Caco-2 (cell line): ENCODE results near the gene ZNF222. TPM values are rescaled to one million over a fixed set of nuclear protein-coding genes. Genes with fewer than 3 reads are reported as not detected.
A peak's percentile ranks its signal among the peaks of the same experiment; 100 is the strongest.

ENCODE experiments used
- BruUV-seq: library from RNA; stranded (reverse); fragments of 400-500 nt; replicated peaks from 2 replicates; lab custom pipeline; 2021; lab: Mats Ljungman, UMichigan
- CTCF ChIA-PET: fragments of 300-600 bp; sonication (Branson Sonifier 250); formaldehyde crosslinking; loops from one replicate; lab custom pipeline; 2022; ENCODE audit warnings: antibody characterized with exemption; lab: Charles Lee
- POLR2A ChIA-PET: fragments of 300-600 bp; sonication (Branson Sonifier 250); formaldehyde crosslinking; loops from one replicate; lab custom pipeline; 2022; ENCODE audit warnings: antibody characterized with exemption; lab: Charles Lee
- DNase-seq, 2 experiments: peaks; one replicate each; pipeline versions ENCODE4 v3.0.0 to v3.0.0-alpha.2; 2020 to 2022
- H3K27me3 ChIP-seq: replicated peaks from 2 replicates; pipeline ENCODE4 v1.6.0; 2011; ENCODE audit warnings: low read length; ENCODE audit not compliant: control insufficient read depth, insufficient read depth
- H3K36me3 ChIP-seq: 2 replicates; pipeline ENCODE4 v1.5.1; 2011; ENCODE audit warnings: low read length; ENCODE audit not compliant: control insufficient read depth, insufficient read depth
- H3K4me1 ChIP-seq: fragments of 250-450 bp; sonication (Bioruptor Pico); 2 replicates; pipeline ENCODE4 v1.5.1; 2020; ENCODE audit warnings: mild to moderate bottlenecking
- H3K4me3 ChIP-seq: 2 replicates; pipeline ENCODE4 v1.5.1; 2011; ENCODE audit warnings: low read depth, mild to moderate bottlenecking, control low read depth, low read length
- H3K9me3 ChIP-seq: fragments of 250-450 bp; sonication (Bioruptor Pico); 2 replicates; pipeline ENCODE4 v1.5.1; 2020; ENCODE audit warnings: mild to moderate bottlenecking, moderate library complexity
- H3K27ac Mint-ChIP-seq: one replicate; pipeline ENCODE4 v1.8.0; 2022; ENCODE audit warnings: mixed read lengths; ENCODE audit not compliant: unreplicated experiment
- H3K27me3 Mint-ChIP-seq: one replicate; pipeline ENCODE4 v1.8.0; 2022; ENCODE audit warnings: mixed read lengths; ENCODE audit not compliant: insufficient read depth, unreplicated experiment
- H3K36me3 Mint-ChIP-seq: one replicate; pipeline ENCODE4 v1.8.0; 2022; ENCODE audit warnings: mild to moderate bottlenecking, mixed read lengths; ENCODE audit not compliant: insufficient read depth, unreplicated experiment
- H3K4me1 Mint-ChIP-seq: one replicate; pipeline ENCODE4 v1.8.0; 2022; ENCODE audit warnings: low read depth, mixed read lengths; ENCODE audit not compliant: unreplicated experiment
- H3K4me3 Mint-ChIP-seq: one replicate; pipeline ENCODE4 v1.8.0; 2022; ENCODE audit warnings: mild to moderate bottlenecking, moderate library complexity, mixed read lengths; ENCODE audit not compliant: unreplicated experiment
- H3K9me3 Mint-ChIP-seq: one replicate; pipeline ENCODE4 v1.8.0; 2022; ENCODE audit warnings: mixed read lengths; ENCODE audit not compliant: unreplicated experiment
- CTCF ChIP-seq, 2 experiments: fragments of 200-600 bp in 1 of 2; IDR thresholded peaks; 1 replicate in 1 of 2; 2 replicates in 1 of 2; pipeline versions ENCODE4 v1.5.1 to v1.8.0; 2011 to 2022; ENCODE audit warnings: antibody characterized with exemption in 1 of 2, control low read depth in 1 of 2, inconsistent platforms in 1 of 2, low read depth in 1 of 2, low read length in 1 of 2, mild to moderate bottlenecking in 1 of 2, moderate library complexity in 1 of 2; ENCODE audit not compliant: insufficient read depth in 1 of 2, severe bottlenecking in 1 of 2, unreplicated experiment in 1 of 2
- intact Hi-C: fragments of 100-400 bp; cut with micrococcal nuclease; formaldehyde crosslinking; loops from one replicate; pipeline ENCODE4 v1.10.0; 2022; ENCODE audit not compliant: unreplicated experiment
- total RNA-seq: library from RNA; stranded (reverse); gene quantifications from 2 replicates; pipeline ENCODE4 v1.2.3, GENCODE V29; 2022

ZNF222 gene
- total RNA-seq, 1 experiment from 2014 or later = 4.4 TPM

- POLR2A ChIA-PET = no interaction called here
- Mint-ChIP-seq H3K9me3 (peaks cover 32% of the 10 kb centered on the region), H3K4me1 (peaks cover 12% of the 10 kb centered on the region), H3K27me3 (peaks cover 6% of the 10 kb centered on the region), H3K4me3 (peak overlapping the region; percentile 99), H3K27ac (peak overlapping the region; percentile 96), H3K36me3 (peaks cover 19% of the 10 kb centered on the region)
- BruUV-seq = no TSS peak
- no peaks in the 10 kb centered on the region for H3K27me3 ChIP-seq
- peaks cover 14% of the 10 kb centered on the region for H3K4me1 ChIP-seq
- DNase-seq = no peak
- CTCF ChIA-PET = no interaction called here
- peaks cover 9% of the 10 kb centered on the region; the same call in 1 of the 2 replicates for H3K9me3 ChIP-seq
- H3K36me3 ChIP-seq = peaks cover 9% of the 10 kb centered on the region
- no peak for TF ChIP-seq CTCF (IDR thresholded peaks at IDR 0.05; ENCODE audit: insufficient read depth in 1 of 2, low read depth in 1 of 2, low read length in 1 of 2, severe bottlenecking in 1 of 2, unreplicated experiment in 1 of 2)
- intact Hi-C loops = loop anchor here (1.0 kb wide), 3 partner anchors 22 to 69 kb away; partner anchors contain the start of gene ZNF224
- peak overlapping the region; percentile 84 for H3K4me3 ChIP-seq
These were observed 321 bp upstream of the ZNF222 start for GRCh38 chr19:44024900-44025216.

- ChIA-PET CTCF (no interaction called here), POLR2A (no interaction called here)
- Mint-ChIP-seq H3K27ac (no peak overlapping the region), H3K27me3 (peaks cover 5% of the 10 kb centered on the region), H3K9me3 (peaks cover 29% of the 10 kb centered on the region), H3K4me3 (peak overlapping the region; percentile 99), H3K4me1 (peaks cover 12% of the 10 kb centered on the region), H3K36me3 (peaks cover 29% of the 10 kb centered on the region)
- peaks cover 14% of the 10 kb centered on the region for H3K4me1 ChIP-seq
- TF ChIP-seq CTCF (IDR thresholded peaks at IDR 0.05; ENCODE audit: insufficient read depth in 1 of 2, low read depth in 1 of 2, low read length in 1 of 2, severe bottlenecking in 1 of 2, unreplicated experiment in 1 of 2) = no peak
- H3K27me3 ChIP-seq = no peaks in the 10 kb centered on the region
- peaks cover 19% of the 10 kb centered on the region for H3K9me3 ChIP-seq
- peak in 1 of 2 experiments; percentile 16 for DNase-seq
- intact Hi-C loops = no loop called here
- peaks cover 11% of the 10 kb centered on the region for H3K36me3 ChIP-seq
- no peak overlapping the region for H3K4me3 ChIP-seq
- no TSS peak for BruUV-seq
These were observed 1.4 kb downstream of the ZNF222 start for GRCh38 chr19:44026622-44027021.

GRCh38 chr19:44032001-44032610 is 6.9 kb downstream of the ZNF222 start:
- POLR2A ChIA-PET = no interaction called here
- Mint-ChIP-seq H3K27ac (no peak overlapping the region), H3K4me3 (no peak overlapping the region), H3K36me3 (peaks cover 31% of the 10 kb centered on the region), H3K27me3 (no peaks in the 10 kb centered on the region), H3K9me3 (peaks cover 55% of the 10 kb centered on the region), H3K4me1 (no peaks in the 10 kb centered on the region)
- no TSS peak for BruUV-seq
- no peak for TF ChIP-seq CTCF (IDR thresholded peaks at IDR 0.05; ENCODE audit: insufficient read depth in 1 of 2, low read depth in 1 of 2, low read length in 1 of 2, severe bottlenecking in 1 of 2, unreplicated experiment in 1 of 2)
- H3K4me1 ChIP-seq = no peaks in the 10 kb centered on the region
- H3K27me3 ChIP-seq = no peaks in the 10 kb centered on the region
- H3K4me3 ChIP-seq = no peak overlapping the region
- H3K9me3 ChIP-seq = peaks cover 35% of the 10 kb centered on the region
- intact Hi-C loops = no loop called here
- CTCF ChIA-PET = no interaction called here
- peaks cover 12% of the 10 kb centered on the region for H3K36me3 ChIP-seq
- no peak for DNase-seq
